Activated CD8-positive, alpha-beta memory T cell treated with anti-CD3 and anti-CD28 coated beads, Interleukin-2, amount 10 ng/mL, durations not matched to agents 7 days and 5 days (primary cell): Measurements from ENCODE around the gene SARS1. TPM values are rescaled to one million over a fixed set of nuclear protein-coding genes. Genes with fewer than 3 reads are reported as not detected.
A peak's percentile ranks its signal among the peaks of the same experiment; 100 is the strongest.
"Not testable (repeated sequence)": the region's sequence is repeated elsewhere in the genome, so short reads cannot be mapped to it uniquely, and the experiment has no call there.

Experiments used
- ATAC-seq: fragments of 150-1000 bp; cut with Tn5 transposase; one replicate; pipeline ENCODE4 v1.10.0; 2021; ENCODE audit warnings: moderate library complexity
- CTCF ChIA-PET: fragments of 350-600 bp; sonication (Branson Sonifier 250); formaldehyde crosslinking; loops from one replicate; lab custom pipeline; 2021; ENCODE audit warnings: antibody characterized with exemption; lab: Charles Lee
- DNase-seq: peaks from one replicate; pipeline ENCODE4 v3.0.0-alpha.2; 2020
- H3K27ac Mint-ChIP-seq: one replicate; pipeline ENCODE4 v1.8.0; 2021; ENCODE audit warnings: mild to moderate bottlenecking, mixed read lengths
- H3K27me3 Mint-ChIP-seq: one replicate; pipeline ENCODE4 v1.8.0; 2021; ENCODE audit warnings: mixed read lengths
- H3K36me3 Mint-ChIP-seq: one replicate; pipeline ENCODE4 v1.8.0; 2021; ENCODE audit warnings: mild to moderate bottlenecking, mixed read lengths
- H3K4me1 Mint-ChIP-seq: one replicate; pipeline ENCODE4 v1.8.0; 2021; ENCODE audit warnings: mixed read lengths
- H3K4me3 Mint-ChIP-seq: one replicate; pipeline ENCODE4 v1.8.0; 2021; ENCODE audit warnings: mild to moderate bottlenecking, moderate library complexity, mixed read lengths
- H3K9me3 Mint-ChIP-seq: one replicate; pipeline ENCODE4 v1.8.0; 2022; ENCODE audit warnings: low read depth, mixed read lengths
- total RNA-seq, 2 experiments: library from RNA; stranded (reverse); gene quantifications; one replicate each; pipeline ENCODE4 v1.2.3, GENCODE V29; 2021

SARS1 gene
- 100 to 1,000 TPM; 148 to 194 TPM for total RNA-seq

GRCh38 chr1:109213824-109214693 is at the start of gene SARS1:
SARS1 (plus strand) TSS chr1:109213918; CDS start chr1:109213993, 75 bp downstream.
- peak within 1 kb of the TSS; percentile 97 for H3K4me3 Mint-ChIP-seq
- peak within 1 kb of the TSS; percentile 94 for H3K27ac Mint-ChIP-seq
- peaks cover 32% of the 10 kb centered on the region for H3K4me1 Mint-ChIP-seq
- ATAC-seq (peak; percentile 88), DNase-seq (peak; percentile 89)
- H3K36me3 Mint-ChIP-seq = peaks cover 36% of the 10 kb centered on the region
- CTCF ChIA-PET = interaction anchor here (0.7 to 2.3 kb wide), 18 partner anchors 9 to 319 kb away, joined by 3 to 8 read pairs (median 4); partner anchors contain the start of genes CELSR2, ELAPOR1 and PSRC1
- H3K27me3 Mint-ChIP-seq = peaks cover 4% of the 10 kb centered on the region
- H3K9me3 Mint-ChIP-seq = no peaks in the 10 kb centered on the region

DNA sequence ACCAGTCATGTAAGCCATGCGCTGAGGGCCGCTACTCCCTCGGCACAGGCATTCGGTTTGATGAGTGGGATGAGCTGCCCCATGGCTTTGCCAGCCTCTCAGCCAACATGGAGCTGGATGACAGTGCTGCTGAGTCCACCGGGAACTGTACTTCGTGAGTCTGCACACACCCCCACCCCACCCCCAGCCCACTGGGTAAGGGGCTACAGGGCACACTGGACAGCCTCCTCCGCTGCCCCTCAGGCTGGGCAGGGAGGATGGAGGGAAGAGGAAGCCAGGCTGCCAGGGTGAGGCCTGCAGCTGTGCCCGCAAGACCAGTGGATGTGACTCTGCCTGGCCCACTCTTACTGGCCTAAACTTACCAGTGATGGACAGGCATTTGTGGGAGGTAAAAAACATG is 49.2 kb upstream of the SARS1 start:
- DNase-seq = no peak
- peaks cover 39% of the 10 kb centered on the region for H3K4me1 Mint-ChIP-seq
- no peaks in the 10 kb centered on the region for H3K27me3 Mint-ChIP-seq
- ATAC-seq = no peak
- no peaks in the 10 kb centered on the region for H3K9me3 Mint-ChIP-seq
- no peaks in the 10 kb centered on the region for H3K36me3 Mint-ChIP-seq
- no peak overlapping the region for H3K27ac Mint-ChIP-seq
- CTCF ChIA-PET = interaction anchor here (1.7 kb wide), 1 partner anchor 27 kb away, joined by 4 read pairs; no protein-coding TSS in a partner anchor
- H3K4me3 Mint-ChIP-seq = no peak overlapping the region

GRCh38 chr1:109167001-109167506 is 46.7 kb upstream of the SARS1 start:
- H3K36me3 Mint-ChIP-seq = no peaks in the 10 kb centered on the region
- no peak overlapping the region for H3K27ac Mint-ChIP-seq
- H3K27me3 Mint-ChIP-seq = no peaks in the 10 kb centered on the region
- peaks cover 39% of the 10 kb centered on the region for H3K4me1 Mint-ChIP-seq
- H3K9me3 Mint-ChIP-seq = no peaks in the 10 kb centered on the region
- no peak overlapping the region for H3K4me3 Mint-ChIP-seq
- no peak for ATAC-seq
- DNase-seq = no peak
- CTCF ChIA-PET = interaction anchor here (1.2 to 2.2 kb wide), 3 partner anchors 27 to 67 kb away, joined by 3 to 6 read pairs (median 3); a partner anchor contains a TSS

DNA sequence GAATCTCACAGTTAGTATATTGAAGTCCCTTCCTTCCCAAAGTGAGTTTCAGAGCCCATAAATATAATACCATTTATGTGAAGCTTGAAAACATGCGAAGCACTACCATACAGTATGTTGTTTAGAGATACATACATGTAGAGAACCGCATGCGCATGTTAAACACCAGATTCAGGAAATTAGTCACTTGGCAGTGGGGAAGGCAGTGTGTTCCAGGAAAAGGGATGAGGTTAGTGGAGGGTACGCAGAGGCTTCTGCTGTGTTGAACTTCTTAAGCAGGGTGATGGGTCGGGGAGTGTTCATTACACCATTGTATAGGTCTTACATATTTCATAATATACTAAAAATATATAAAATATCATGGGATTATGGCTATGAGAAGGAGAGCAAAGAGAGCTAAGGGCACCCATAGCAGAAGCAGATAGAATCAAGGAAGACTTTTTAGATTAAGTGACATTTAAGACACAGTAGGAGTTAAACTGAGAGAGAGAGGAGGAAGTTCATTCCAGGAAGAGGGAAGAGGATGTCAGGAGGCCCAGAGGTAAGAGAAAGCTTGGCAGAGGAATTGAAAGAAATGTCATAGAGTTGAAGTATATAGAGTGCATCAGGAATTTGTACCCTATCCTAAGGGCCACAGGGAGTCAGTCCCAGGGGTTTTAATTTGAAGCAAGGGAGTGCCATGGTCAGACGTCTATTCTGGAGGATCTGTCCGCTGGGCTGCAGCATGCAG is 43.5 kb upstream of the SARS1 start:
- CTCF ChIA-PET = interaction anchor here (0.6 to 1.6 kb wide), 2 partner anchors 8 to 156 kb away, joined by 3 read pairs; no protein-coding TSS in a partner anchor
- Mint-ChIP-seq H3K4me3 (no peak overlapping the region), H3K36me3 (no peaks in the 10 kb centered on the region), H3K27ac (no peak overlapping the region), H3K9me3 (no peaks in the 10 kb centered on the region), H3K4me1 (peaks cover 19% of the 10 kb centered on the region), H3K27me3 (no peaks in the 10 kb centered on the region)
- ATAC-seq = no peak
- no peak for DNase-seq

DNA sequence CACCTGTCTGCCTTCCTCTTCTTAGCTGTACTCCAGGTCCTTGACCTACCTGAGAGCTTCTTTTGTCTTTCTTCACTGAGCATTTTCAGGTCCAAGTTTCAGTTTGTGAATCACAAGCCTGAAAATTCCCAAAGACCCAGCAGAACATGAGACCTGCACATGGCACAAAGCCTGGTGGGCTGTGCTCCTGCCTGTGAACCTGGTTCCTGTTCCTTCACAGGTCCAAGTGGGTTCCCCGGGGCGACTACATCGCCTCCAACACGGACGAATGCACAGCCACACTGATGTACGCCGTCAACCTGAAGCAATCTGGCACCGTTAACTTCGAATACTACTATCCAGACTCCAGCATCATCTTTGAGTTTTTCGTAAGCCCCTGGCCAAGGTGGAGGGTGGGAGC is 42.1 kb upstream of the SARS1 start:
- no peaks in the 10 kb centered on the region for H3K9me3 Mint-ChIP-seq
- peaks cover 19% of the 10 kb centered on the region for H3K4me1 Mint-ChIP-seq
- CTCF ChIA-PET = interaction anchor here (1.4 to 1.8 kb wide), 3 partner anchors 10 to 228 kb away, joined by 3 to 4 read pairs (median 3); no protein-coding TSS in a partner anchor
- no peak overlapping the region for H3K4me3 Mint-ChIP-seq
- DNase-seq (no peak), ATAC-seq (no peak)
- no peak overlapping the region for H3K27ac Mint-ChIP-seq
- no peaks in the 10 kb centered on the region for H3K27me3 Mint-ChIP-seq
- H3K36me3 Mint-ChIP-seq = no peaks in the 10 kb centered on the region

- H3K27me3 Mint-ChIP-seq, DNase-seq, CTCF ChIA-PET, H3K36me3 Mint-ChIP-seq, H3K4me3 Mint-ChIP-seq, H3K9me3 Mint-ChIP-seq, H3K27ac Mint-ChIP-seq, ATAC-seq, H3K4me1 Mint-ChIP-seq: not testable (repeated sequence)
Measured at GRCh38 chr1:109176349-109176748, 37.4 kb upstream of the SARS1 start.

GRCh38 chr1:109180715-109181084 is 33.0 kb upstream of the SARS1 start:
- CTCF ChIA-PET = interaction anchor here (1.0 to 1.5 kb wide), 2 partner anchors 11 to 19 kb away, joined by 3 read pairs; no protein-coding TSS in a partner anchor
- not testable (repeated sequence) for H3K27me3 Mint-ChIP-seq, DNase-seq, ATAC-seq, H3K4me1 Mint-ChIP-seq, H3K9me3 Mint-ChIP-seq, H3K36me3 Mint-ChIP-seq, H3K4me3 Mint-ChIP-seq, H3K27ac Mint-ChIP-seq

DNA sequence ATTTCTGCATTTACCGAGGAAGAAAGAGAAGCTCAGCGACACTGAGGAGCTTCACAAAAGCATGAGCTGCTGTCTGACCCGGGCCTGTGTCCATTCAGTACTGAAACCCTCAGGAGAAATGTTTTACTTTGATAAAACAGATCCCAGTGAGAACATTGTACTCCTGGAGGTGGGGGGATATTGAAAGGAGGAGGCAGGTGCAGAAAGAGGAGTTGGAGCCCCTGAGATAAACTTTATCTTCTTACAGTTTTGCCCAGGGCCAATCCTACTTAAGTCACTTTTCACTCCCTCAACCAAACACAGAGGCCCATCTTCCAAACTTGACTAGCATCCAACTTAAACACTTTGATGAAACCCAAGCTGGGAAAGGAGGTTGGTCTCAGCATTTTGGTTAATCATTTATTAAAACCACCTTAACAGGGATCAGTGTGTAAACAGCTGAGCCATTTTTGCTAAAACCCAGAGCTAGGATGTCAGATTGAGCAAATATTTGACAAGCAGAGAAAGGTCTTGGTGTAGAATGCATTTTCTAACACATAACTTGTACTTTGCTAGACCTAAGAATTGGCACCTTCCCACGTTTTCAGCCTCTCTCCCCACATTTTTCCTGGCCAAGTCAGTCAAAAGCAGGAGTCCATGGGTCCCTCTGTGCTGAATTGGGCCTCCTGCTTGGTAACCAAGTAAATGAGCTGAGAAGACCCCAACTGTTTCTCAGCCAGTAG is 32.5 kb upstream of the SARS1 start:
- Mint-ChIP-seq H3K36me3 (no peaks in the 10 kb centered on the region), H3K27me3 (no peaks in the 10 kb centered on the region), H3K9me3 (no peaks in the 10 kb centered on the region), H3K4me3 (no peak overlapping the region), H3K4me1 (no peaks in the 10 kb centered on the region), H3K27ac (no peak overlapping the region)
- CTCF ChIA-PET = interaction anchor here (1.2 to 1.5 kb wide), 2 partner anchors 18 to 72 kb away, joined by 3 read pairs; no protein-coding TSS in a partner anchor
- ATAC-seq (no peak), DNase-seq (no peak)

GRCh38 chr1:109181807-109182163 is 31.9 kb upstream of the SARS1 start:
- no peak overlapping the region for H3K27ac Mint-ChIP-seq
- no peaks in the 10 kb centered on the region for H3K27me3 Mint-ChIP-seq
- CTCF ChIA-PET = interaction anchor here (1.2 to 1.5 kb wide), 2 partner anchors 18 to 73 kb away, joined by 3 read pairs; no protein-coding TSS in a partner anchor
- H3K4me1 Mint-ChIP-seq = no peaks in the 10 kb centered on the region
- DNase-seq (no peak), ATAC-seq (no peak)
- no peaks in the 10 kb centered on the region for H3K36me3 Mint-ChIP-seq
- H3K4me3 Mint-ChIP-seq = no peak overlapping the region
- no peaks in the 10 kb centered on the region for H3K9me3 Mint-ChIP-seq

- Mint-ChIP-seq H3K27ac (no peak overlapping the region), H3K27me3 (no peaks in the 10 kb centered on the region), H3K36me3 (no peaks in the 10 kb centered on the region), H3K4me3 (no peak overlapping the region), H3K9me3 (no peaks in the 10 kb centered on the region), H3K4me1 (no peaks in the 10 kb centered on the region)
- CTCF ChIA-PET = no interaction called here
- ATAC-seq (no peak), DNase-seq (no peak)
Measured at GRCh38 chr1:109183058-109183738, 30.5 kb upstream of the SARS1 start.

DNA sequence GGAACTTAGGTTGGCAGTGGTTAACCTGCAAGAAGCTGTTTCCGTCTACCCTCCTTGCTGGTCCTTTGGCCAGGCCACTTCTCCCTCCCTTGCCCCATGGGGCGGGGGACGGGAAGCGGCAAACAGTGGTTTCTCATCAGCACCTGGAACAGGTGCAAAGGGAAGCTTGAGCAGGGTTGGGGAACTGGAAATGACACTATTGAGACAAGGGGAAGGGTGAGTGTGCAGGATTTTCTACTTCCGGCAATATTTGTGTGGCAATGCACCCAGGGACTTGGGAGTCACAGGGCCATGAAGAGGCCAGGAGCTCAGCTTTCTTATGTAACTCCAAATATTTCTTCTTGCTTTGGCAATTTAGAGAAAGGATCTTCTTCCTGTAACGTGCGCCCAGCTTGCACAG is 29.0 kb upstream of the SARS1 start:
- H3K36me3 Mint-ChIP-seq = no peaks in the 10 kb centered on the region
- peaks cover 4% of the 10 kb centered on the region for H3K4me1 Mint-ChIP-seq
- CTCF ChIA-PET = no interaction called here
- no peaks in the 10 kb centered on the region for H3K27me3 Mint-ChIP-seq
- no peak overlapping the region for H3K27ac Mint-ChIP-seq
- no peak for ATAC-seq
- H3K9me3 Mint-ChIP-seq = no peaks in the 10 kb centered on the region
- DNase-seq = no peak
- no peak overlapping the region for H3K4me3 Mint-ChIP-seq

GRCh38 chr1:109185357-109185756 is 28.4 kb upstream of the SARS1 start:
- Mint-ChIP-seq H3K27me3 (no peaks in the 10 kb centered on the region), H3K4me1 (peaks cover 4% of the 10 kb centered on the region), H3K36me3 (no peaks in the 10 kb centered on the region), H3K27ac (no peak overlapping the region), H3K4me3 (no peak overlapping the region), H3K9me3 (no peaks in the 10 kb centered on the region)
- ATAC-seq (no peak), DNase-seq (no peak)
- CTCF ChIA-PET = no interaction called here
